ENCODE measurements around the gene IPP. TPM values are rescaled to one million over a fixed set of nuclear protein-coding genes. Genes with fewer than 3 reads are reported as not detected.

Gene IPP
- total and polyA plus RNA-seq, 2 of the 4 experiments (the other 2 are of a cell fraction) = 4.6 to 10.6 TPM

GRCh38 chr1:45746922-45747321 lies 3.5 kb downstream of the IPP start:
- Histone ChIP-seq H3K56ac (ENCODE audit: extremely low read depth, insufficient read depth, low read length) (no peak overlapping the region), H3K27me3 (ENCODE audit: control insufficient read depth, insufficient read depth, low read length) (no peaks in the 10 kb centered on the region), H3K4me1 (ENCODE audit: control insufficient read depth, insufficient read depth, low read length) (no peaks in the 10 kb centered on the region), H3K14ac (replicated peaks; ENCODE audit: low read depth, low read length) (no peak overlapping the region), H2AK9ac (replicated peaks; ENCODE audit: low read depth, low read length, poor library complexity) (no peak overlapping the region), H4K20me1 (ENCODE audit: insufficient read depth, low read length) (no peaks in the 10 kb centered on the region), H3K4ac (ENCODE audit: low read depth, low read length) (no peak overlapping the region), H4K5ac (ENCODE audit: low read depth, low read length) (no peak overlapping the region), H4K8ac (ENCODE audit: low read depth in 2 of 2, low read length in 2 of 2) (no peak overlapping the region), H3K23ac (ENCODE audit: low read depth, low read length) (no peak overlapping the region), H3K4me3 (ENCODE audit: insufficient read depth, low read depth, low read length) (no peak overlapping the region), H2BK120ac (ENCODE audit: low read depth, low read length) (no peak overlapping the region), H2BK15ac (ENCODE audit: low read depth, low read length) (no peak overlapping the region), H3K9ac (ENCODE audit: low read depth, low read length) (no peak overlapping the region), H2BK5ac (ENCODE audit: low read depth, low read length, poor library complexity, severe bottlenecking) (no peak overlapping the region), H4K91ac (ENCODE audit: insufficient read depth, low read depth, low read length) (no peak overlapping the region), H3K9me1 (ENCODE audit: insufficient read depth, low read length) (peaks cover 4% of the 10 kb centered on the region; the same call in 1 of the 2 replicates), H3K27ac (ENCODE audit: insufficient read depth, low read length) (no peak overlapping the region), H3K9me3 (ENCODE audit: control insufficient read depth, insufficient read depth, low read length) (no peaks in the 10 kb centered on the region), H3K79me1 (ENCODE audit: low read depth in 1 of 2, low read length in 2 of 2) (peaks cover 13 to 16% of the 10 kb centered on the region in 2 experiments), H2AK5ac (ENCODE audit: low read depth, low read length) (no peak overlapping the region), H2AFZ (replicated peaks; ENCODE audit: low read length, poor library complexity) (no peak overlapping the region), H3K18ac (ENCODE audit: low read depth, low read length) (no peak overlapping the region), H3K36me3 (ENCODE audit: control insufficient read depth, insufficient read depth, low read length) (peaks cover 4% of the 10 kb centered on the region), H3K4me2 (ENCODE audit: low read depth, low read length) (no peak overlapping the region), H2BK20ac (ENCODE audit: low read depth, low read length) (no peak overlapping the region)
- in situ Hi-C loops (cut with MboI; ENCODE audit: low sequenced_read_pairs) = loop anchor here (5.0 kb wide), 1 partner anchor 45 kb away; no protein-coding TSS in a partner anchor
- no peak for DNase-seq
- ATAC-seq (ENCODE audit: low read depth) = no peak
- no peak for TF ChIP-seq RFX5 (IDR thresholded peaks at IDR 0.05; ENCODE audit: low read depth, low read length)
- no peak for TF ChIP-seq RAD21 (IDR thresholded peaks at IDR 0.05; ENCODE audit: low read length)
- no peak for TF ChIP-seq NFE2L2 (IDR thresholded peaks at IDR 0.05; ENCODE audit: low read depth, low read length)
- TF ChIP-seq MAZ (IDR thresholded peaks at IDR 0.05; ENCODE audit: borderline replicate concordance, low read depth, low read length) = no peak
- TF ChIP-seq BHLHE40 (IDR thresholded peaks at IDR 0.05; ENCODE audit: low read depth, low read length) = no peak
- no peak for TF ChIP-seq FOS (IDR thresholded peaks at IDR 0.05; ENCODE audit: low read depth, low read length)
- TF ChIP-seq POLR2A (IDR thresholded peaks at IDR 0.05; ENCODE audit: low read depth, low read length) = no peak
- no peak for TF ChIP-seq CTCF (conservative IDR thresholded peaks at IDR 0.05; ENCODE audit: low read depth, low read length)
- no peak for TF ChIP-seq MXI1 (IDR thresholded peaks at IDR 0.05; ENCODE audit: borderline replicate concordance, low read depth, low read length)
- POLR2A ChIA-PET (ENCODE audit: unreplicated experiment) = interaction anchor here (0.6 kb wide), 1 partner anchor 163 kb away, joined by 3 read pairs; no protein-coding TSS in a partner anchor
- no TSS peak for BruUV-seq (replicated peaks)
- no CpG with 5 or more reads among the region's 12 CpGs for WGBS, 2 experiments (ENCODE audit: extremely low coverage in 2 of 2, insufficient read length in 1 of 2)
- dilution Hi-C loops (cut with HindIII; ENCODE audit: low sequenced_read_pairs, unreplicated experiment) = no loop called here
- intact Hi-C loops (cut with micrococcal nuclease) = no loop called here
- CTCF ChIA-PET = no interaction called here
